Measurements from ENCODE around the gene SCART1. TPM values are rescaled to one million over a fixed set of nuclear protein-coding genes. Genes with fewer than 3 reads are reported as not detected.

SCART1 gene
- 10 to 100 TPM; 11.6 to 13.1 TPM for total RNA-seq
- 1.6 TPM for polyA plus RNA-seq (ENCODE audit: insufficient read depth, low read depth, low replicate concordance)
- long read RNA-seq, donor 1, result 0 reads
- long read RNA-seq, donor 2, partial matches to known transcripts, result 0 of 1 reads
- long read RNA-seq, donor 2, other reads (novel, unspliced or antisense), result 0 of 1 reads

- TF ChIP-seq CTCF (IDR thresholded peaks at IDR 0.05) (no peak), POLR2A (IDR thresholded peaks at IDR 0.05) (no peak)
- no peak within 1 kb of the TSS for H3K27ac ChIP-seq
- no peaks in the 10 kb centered on the region for H3K9me3 ChIP-seq
- H3K36me3 ChIP-seq (ENCODE audit: low read depth, missing control alignments), result no peaks in the 10 kb centered on the region
- H3K4me1 ChIP-seq, result no peaks in the 10 kb centered on the region
- no peaks in the 10 kb centered on the region for H3K27me3 ChIP-seq
- no peak within 1 kb of the TSS for H3K4me3 ChIP-seq
- WGBS, 2 donors, result 94 to 97% methylated on average over 8 to 11 of the region's 11 CpGs
- intact Hi-C loops (cut with DNase I; ENCODE audit: low total_unique reads), result no loop called here
- no peak for DNase-seq
These were observed at the start of gene SCART1 for GRCh38 chr10:133453516-133454203. Gene SCART1 (plus strand): TSS chr10:133453945. CDS start chr10:133453998, 53 bp downstream.

- Histone ChIP-seq H3K27ac (no peak overlapping the region), H3K9me3 (no peaks in the 10 kb centered on the region), H3K4me1 (peaks cover 16% of the 10 kb centered on the region), H3K36me3 (ENCODE audit: low read depth, missing control alignments) (no peaks in the 10 kb centered on the region), H3K27me3 (no peaks in the 10 kb centered on the region), H3K4me3 (no peak overlapping the region)
- intact Hi-C loops (cut with DNase I; ENCODE audit: low total_unique reads), result no loop called here
- no peak for DNase-seq
- TF ChIP-seq CTCF (IDR thresholded peaks at IDR 0.05), result no peak
- TF ChIP-seq POLR2A (IDR thresholded peaks at IDR 0.05), result no peak
- 52 to 61% methylated on average over 2 of the region's 2 CpGs for WGBS, 2 donors
These were observed 48.5 kb upstream of the SCART1 start for GRCh38 chr10:133405272-133405671.

- TF ChIP-seq CTCF (IDR thresholded peaks at IDR 0.05) (no peak), POLR2A (IDR thresholded peaks at IDR 0.05) (no peak)
- Histone ChIP-seq H3K4me3 (no peak overlapping the region), H3K36me3 (ENCODE audit: low read depth, missing control alignments) (no peaks in the 10 kb centered on the region), H3K4me1 (peaks cover 8% of the 10 kb centered on the region), H3K27me3 (no peaks in the 10 kb centered on the region), H3K9me3 (no peaks in the 10 kb centered on the region), H3K27ac (no peak overlapping the region)
- no peak for DNase-seq
- 96 to 97% methylated on average over 8 of the region's 8 CpGs for WGBS, 2 donors
- intact Hi-C loops (cut with DNase I; ENCODE audit: low total_unique reads), result no loop called here
These were observed 47.8 kb upstream of the SCART1 start for GRCh38 chr10:133405844-133406527.

GRCh38 chr10:133411523-133412380 lies 42.0 kb upstream of the SCART1 start:
- H3K9me3 ChIP-seq, result no peaks in the 10 kb centered on the region
- no peaks in the 10 kb centered on the region for H3K27me3 ChIP-seq
- TF ChIP-seq POLR2A (IDR thresholded peaks at IDR 0.05), result no peak
- no peak for TF ChIP-seq CTCF (IDR thresholded peaks at IDR 0.05)
- no peak overlapping the region for H3K4me3 ChIP-seq
- H3K4me1 ChIP-seq, result no peaks in the 10 kb centered on the region
- DNase-seq, result no peak
- intact Hi-C loops (cut with DNase I; ENCODE audit: low total_unique reads), result no loop called here
- no peaks in the 10 kb centered on the region for H3K36me3 ChIP-seq (ENCODE audit: low read depth, missing control alignments)
- no peak overlapping the region for H3K27ac ChIP-seq
- 96 to 99% methylated on average over 7 of the region's 7 CpGs for WGBS, 2 donors
